Stimulated activated CD4-positive, alpha-beta T cell treated with anti-CD3 and anti-CD28 coated beads, Interleukin-1b, Interleukin-23, amount 100 ng/mL, for 4 hours (primary cell): ENCODE measurements around the gene TECPR1.

ENCODE experiments used
- DNase-seq, 2 donors: peaks; one replicate each; pipeline ENCODE4 v3.0.0-alpha.2; 2020; ENCODE audit warnings: low read depth in 2 of 2

Gene TECPR1

GRCh38 chr7:98283127-98283886 lies 31.3 kb upstream of the TECPR1 start:
- DNase-seq, result no peak

- DNase-seq, result no peak
These were observed 30.7 kb upstream of the TECPR1 start for GRCh38 chr7:98282703-98283102.

GRCh38 chr7:98281757-98282606 lies 29.9 kb upstream of the TECPR1 start:
- peak; percentile 11 to 12 for DNase-seq

GRCh38 chr7:98280791-98281756 lies 29.0 kb upstream of the TECPR1 start, which contains the start of gene BRI3:
Gene BRI3, plus strand, starts transcription at chr7:98281686. Its CDS starts 110 bp downstream, at chr7:98281796.
- peak; percentile 91 to 97 for DNase-seq

GRCh38 chr7:98280296-98280695 lies 28.3 kb upstream of the TECPR1 start:
- DNase-seq, result no peak

GRCh38 chr7:98278936-98279335 lies 26.9 kb upstream of the TECPR1 start:
- no peak for DNase-seq

GRCh38 chr7:98278408-98278807 lies 26.4 kb upstream of the TECPR1 start:
- no peak for DNase-seq

- DNase-seq, result no peak
These were observed 24.3 kb upstream of the TECPR1 start for GRCh38 chr7:98276241-98276761.

- DNase-seq, result no peak
These were observed 15.3 kb upstream of the TECPR1 start for GRCh38 chr7:98267303-98267702.

GRCh38 chr7:98266840-98267239 lies 14.8 kb upstream of the TECPR1 start:
- no peak for DNase-seq

- no peak for DNase-seq
These were observed 13.8 kb upstream of the TECPR1 start for GRCh38 chr7:98265841-98266271.

GRCh38 chr7:98257701-98258100 lies 5.7 kb upstream of the TECPR1 start:
- DNase-seq, result no peak

- no peak for DNase-seq
These were observed 4.4 kb upstream of the TECPR1 start for GRCh38 chr7:98256431-98256830.

- DNase-seq, result peak in 1 of 2 donors; percentile 12
These were observed 3.0 kb upstream of the TECPR1 start for GRCh38 chr7:98254951-98255610.

GRCh38 chr7:98254516-98254915 lies 2.5 kb upstream of the TECPR1 start:
- DNase-seq, result no peak

- no peak for DNase-seq
These were observed 508 bp upstream of the TECPR1 start for GRCh38 chr7:98252425-98253054.

GRCh38 chr7:98251231-98251600 lies 816 bp downstream of the TECPR1 start:
- DNase-seq, result peak in 1 of 2 donors; percentile 5

- DNase-seq, result peak in 1 of 2 donors; percentile 13
These were observed 1.2 kb downstream of the TECPR1 start for GRCh38 chr7:98250789-98251188.

- DNase-seq, result no peak
These were observed 2.9 kb downstream of the TECPR1 start for GRCh38 chr7:98249106-98249505.

GRCh38 chr7:98248156-98248555 lies 3.9 kb downstream of the TECPR1 start:
- DNase-seq, result no peak
